ENCODE data around the gene PPP2R2D. TPM values are rescaled to one million over a fixed set of nuclear protein-coding genes. Genes with fewer than 3 reads are reported as not detected.
A peak's percentile ranks its signal among the peaks of the same experiment; 100 is the strongest.

PPP2R2D gene
- total RNA-seq, 1 experiment from 2014 or later: 15.8 TPM

- peak; percentile 7 for DNase-seq (ENCODE audit: low read depth)
Observed at GRCh38 chr10:131928248-131929095, 27.7 kb downstream of the PPP2R2D start.

DNA sequence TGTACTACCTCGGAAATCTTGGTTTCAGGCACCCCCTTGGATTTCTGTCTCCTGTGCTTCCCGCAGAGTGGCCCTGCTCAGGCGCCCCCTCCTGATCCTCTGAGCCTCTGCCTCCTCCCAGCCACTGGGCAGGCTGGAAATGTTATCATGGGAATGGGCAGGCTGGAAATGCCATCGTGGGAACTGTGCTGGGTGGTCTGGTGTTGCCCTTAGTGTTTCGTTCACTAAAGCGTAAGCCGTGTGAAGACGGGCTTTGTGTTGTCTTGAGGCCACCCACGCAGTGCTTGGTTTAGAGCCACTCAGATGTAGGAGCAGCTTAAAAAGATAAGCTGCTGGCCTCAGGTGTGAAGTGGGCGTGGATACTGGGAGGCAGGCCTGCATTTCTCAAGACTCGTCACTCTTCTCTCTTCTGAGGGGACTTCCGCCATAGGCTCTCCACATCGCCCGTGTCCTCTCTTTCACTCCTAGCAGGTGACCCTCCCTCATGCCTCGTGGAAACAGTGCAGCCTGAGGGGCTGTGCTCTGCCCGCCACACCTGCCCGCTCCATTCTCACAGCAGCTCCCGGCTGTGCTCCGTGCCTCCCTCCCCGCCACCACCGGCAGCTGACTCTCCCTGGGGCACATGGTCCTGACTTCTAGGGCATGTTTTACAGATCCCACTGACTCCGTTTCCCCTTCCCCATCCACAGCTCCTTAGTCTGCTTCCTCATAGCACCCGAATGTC, 28.5 kb downstream of the PPP2R2D start:
- DNase-seq (ENCODE audit: low read depth): no peak

- no peak for DNase-seq (ENCODE audit: low read depth)
Observed at GRCh38 chr10:131930150-131930549, 29.3 kb downstream of the PPP2R2D start.

DNA sequence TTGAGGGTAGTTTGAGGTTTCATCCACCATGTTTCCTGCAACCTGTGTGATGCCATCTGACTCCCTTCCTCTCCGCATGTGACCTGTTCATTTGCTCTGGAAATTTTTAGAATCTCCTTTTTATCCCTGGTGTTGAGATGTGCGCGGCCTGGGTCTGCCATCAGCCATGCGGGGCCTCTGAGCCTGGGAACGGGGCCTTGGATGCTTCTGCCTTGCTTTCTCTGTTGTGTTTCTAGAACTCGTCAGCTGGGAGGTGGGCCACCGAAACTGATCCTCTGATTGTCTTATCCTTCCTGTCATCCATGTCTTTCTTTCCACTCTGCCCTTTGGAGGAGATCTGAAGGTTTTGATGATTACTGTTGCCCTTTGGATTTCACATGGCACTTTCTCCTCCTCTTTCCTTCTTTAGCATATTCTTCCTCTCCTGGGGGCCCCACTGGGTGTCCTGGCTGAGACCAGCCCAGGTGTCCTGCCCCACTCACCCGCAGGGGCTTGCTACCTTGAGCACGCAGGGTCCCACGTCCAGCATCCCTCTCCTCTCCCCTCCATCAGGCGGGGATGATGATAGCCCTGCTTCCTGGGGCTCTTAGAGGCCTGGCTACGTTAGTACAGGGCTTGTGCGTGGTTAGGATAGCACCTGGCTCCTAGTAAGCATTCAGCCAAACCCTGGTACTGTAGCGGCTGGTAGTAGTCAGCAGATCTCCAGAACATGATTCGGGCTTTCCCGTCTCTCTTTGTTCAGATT, 29.9 kb downstream of the PPP2R2D start:
- DNase-seq (ENCODE audit: low read depth): no peak

GRCh38 chr10:131931981-131932380, 31.2 kb downstream of the PPP2R2D start:
- no peak for DNase-seq (ENCODE audit: low read depth)

DNA sequence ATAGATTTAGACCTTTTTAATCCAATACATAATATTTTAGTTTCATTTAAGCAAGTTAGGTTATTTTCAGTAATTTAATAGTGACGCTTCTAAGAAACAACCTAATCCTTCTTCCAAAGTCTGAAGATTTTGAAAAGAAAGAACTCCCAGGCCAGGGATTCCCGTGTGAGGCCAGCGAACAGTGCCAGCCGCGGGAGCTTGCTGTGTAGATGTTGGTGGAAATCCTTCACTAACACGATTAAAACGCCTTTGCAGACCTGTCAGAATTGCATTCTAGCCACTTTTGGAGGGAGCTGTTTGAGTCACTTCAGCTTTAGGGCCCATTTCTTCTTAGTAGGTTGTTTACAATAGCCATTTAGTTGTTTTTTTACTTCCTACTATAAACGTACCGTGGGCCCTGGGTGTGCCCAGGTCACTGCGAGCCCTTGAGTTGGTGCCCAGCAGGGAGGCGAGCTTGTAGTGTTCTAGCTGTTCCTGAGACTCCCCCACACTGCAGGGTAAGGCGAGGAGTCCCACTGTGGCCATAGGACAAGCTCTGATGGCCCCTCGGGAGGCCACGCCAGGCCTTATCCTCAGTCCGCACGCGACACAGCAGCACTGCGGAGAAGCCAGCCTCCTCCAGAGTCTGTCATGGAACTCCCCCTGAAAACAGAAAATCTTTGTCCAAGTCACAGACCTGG, 32.3 kb downstream of the PPP2R2D start:
- DNase-seq (ENCODE audit: low read depth): no peak

GRCh38 chr10:131933696-131934086, 32.9 kb downstream of the PPP2R2D start:
- DNase-seq (ENCODE audit: low read depth): no peak

DNA sequence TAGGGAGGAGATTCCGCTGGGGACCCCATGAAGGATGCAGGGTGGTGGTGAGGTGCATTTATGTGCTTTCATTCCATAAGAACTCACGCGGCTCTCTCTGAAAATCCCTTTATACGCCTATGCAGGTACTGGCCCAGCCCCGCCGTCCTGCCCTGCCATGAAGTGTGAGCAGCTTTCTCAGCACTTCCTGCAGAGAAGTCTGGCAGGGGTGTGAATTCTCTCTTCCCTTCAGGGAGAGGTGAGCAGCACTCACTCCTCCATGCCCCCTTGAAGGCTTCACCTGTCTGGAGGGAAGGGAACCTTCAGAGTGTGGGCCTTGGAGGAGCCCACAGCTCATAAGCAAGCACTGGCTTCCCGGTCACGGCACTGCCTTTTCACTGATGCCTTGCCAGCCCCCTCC, 34.0 kb downstream of the PPP2R2D start:
- no peak for DNase-seq (ENCODE audit: low read depth)

GRCh38 chr10:131935260-131935659, 34.5 kb downstream of the PPP2R2D start:
- DNase-seq (ENCODE audit: low read depth): no peak

GRCh38 chr10:131936294-131936693, 35.5 kb downstream of the PPP2R2D start:
- DNase-seq (ENCODE audit: low read depth): no peak

- DNase-seq (ENCODE audit: low read depth): no peak
Observed at GRCh38 chr10:131936736-131937135, 35.9 kb downstream of the PPP2R2D start.

- no peak for DNase-seq (ENCODE audit: low read depth)
Observed at GRCh38 chr10:131937836-131938235, 37.0 kb downstream of the PPP2R2D start.

- no peak for DNase-seq (ENCODE audit: low read depth)
Observed at GRCh38 chr10:131938681-131939080, 37.9 kb downstream of the PPP2R2D start.

DNA sequence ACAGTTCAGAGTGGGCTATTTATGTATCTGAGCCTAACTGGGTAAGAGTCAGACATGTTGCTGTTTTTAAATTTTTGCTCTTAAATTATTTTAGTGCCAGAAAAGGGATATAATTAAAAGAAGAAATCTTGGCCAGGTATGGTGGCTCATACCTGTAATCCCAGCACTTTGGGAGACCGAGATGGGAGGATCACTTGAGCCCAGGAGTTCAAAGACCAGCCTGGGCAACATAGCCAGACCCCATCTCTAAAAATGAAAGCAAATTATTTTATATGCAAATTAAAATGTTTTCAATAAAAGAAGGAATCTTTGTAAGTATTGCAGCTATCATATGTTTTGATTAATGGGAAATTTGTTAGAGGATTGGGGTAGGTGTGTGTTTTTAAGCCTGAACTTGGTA, 41.6 kb downstream of the PPP2R2D start:
- no peak for DNase-seq (ENCODE audit: low read depth)

DNA sequence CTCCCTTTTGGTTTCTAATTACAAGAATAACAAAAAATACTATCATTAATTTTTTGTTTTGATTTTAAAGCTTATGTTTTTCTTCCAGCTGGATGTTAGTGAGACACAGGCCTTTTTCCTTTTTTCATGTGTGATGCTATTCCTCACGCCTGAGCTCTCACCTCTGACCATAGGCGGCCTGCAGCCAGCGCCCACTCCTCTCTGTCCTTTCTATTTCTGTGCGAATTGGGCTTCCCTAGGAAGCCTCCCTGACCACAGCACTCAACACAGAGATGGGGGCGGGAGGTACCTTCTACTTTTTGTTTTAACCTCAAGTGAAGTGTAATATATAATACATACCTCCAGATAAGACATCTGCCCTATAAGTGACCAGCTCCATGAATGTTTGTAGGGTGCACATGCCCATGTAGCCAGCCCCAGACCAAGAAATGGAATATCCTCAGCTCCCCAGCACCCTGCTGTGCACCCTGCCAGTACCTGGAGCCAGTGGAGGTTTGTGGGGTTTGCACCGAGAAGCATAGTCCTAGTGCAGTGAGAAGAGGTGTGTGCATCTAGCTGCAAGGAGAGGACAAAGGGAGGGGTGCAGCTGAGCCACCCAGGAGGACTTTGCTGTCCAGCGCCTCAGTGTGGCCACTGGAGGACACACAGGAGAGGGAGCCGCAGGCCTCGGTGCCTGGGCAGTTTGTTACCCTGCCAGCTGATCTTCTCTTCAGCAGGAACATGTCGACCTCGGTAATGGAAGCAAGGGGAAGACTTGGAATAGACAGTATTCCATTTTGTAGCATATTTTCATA, 42.4 kb downstream of the PPP2R2D start:
- DNase-seq (ENCODE audit: low read depth): peak; percentile 11

DNA sequence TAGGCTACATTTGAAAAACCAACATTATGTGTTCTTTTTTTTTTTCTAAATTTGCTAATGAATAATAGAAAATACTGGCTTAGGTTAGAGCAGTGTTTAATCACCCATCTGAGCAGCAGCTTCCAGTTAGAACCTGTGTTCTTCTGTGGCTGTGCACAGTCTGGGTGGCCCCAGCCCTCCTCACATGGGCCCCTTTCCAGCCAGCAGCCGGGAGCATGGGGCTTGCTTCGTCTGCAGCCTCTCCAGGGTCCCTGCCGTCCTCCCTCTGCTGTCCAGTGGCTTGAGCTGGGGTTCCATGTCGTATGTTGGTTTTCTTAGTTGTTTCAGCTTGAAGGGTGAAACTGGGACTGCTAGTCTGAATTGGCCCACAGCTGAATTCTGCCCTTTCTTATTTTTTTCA, 43.6 kb downstream of the PPP2R2D start:
- DNase-seq (ENCODE audit: low read depth): no peak

GRCh38 chr10:131944976-131945695, 44.3 kb downstream of the PPP2R2D start:
- no peak for DNase-seq (ENCODE audit: low read depth)

DNA sequence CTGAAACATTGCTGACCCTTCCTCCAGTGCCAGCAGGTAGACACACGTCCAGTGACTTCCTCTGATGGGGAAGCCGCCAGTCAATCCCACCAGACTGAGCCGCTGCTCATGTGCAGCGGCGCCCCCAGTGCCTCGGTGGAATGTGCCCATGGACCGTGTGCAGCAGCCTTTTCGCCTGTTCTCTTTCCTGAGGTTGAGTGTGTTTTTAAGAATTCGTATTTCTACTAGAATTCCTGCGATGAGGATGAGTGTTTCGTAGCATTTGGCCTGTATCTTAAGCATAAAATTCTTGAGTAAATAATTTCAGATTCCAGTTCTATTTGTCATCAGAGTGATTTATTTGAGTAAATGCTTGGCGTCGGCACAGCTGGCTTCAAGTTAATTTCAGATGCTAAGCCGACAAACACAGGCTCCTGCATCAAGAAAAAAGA, 45.5 kb downstream of the PPP2R2D start:
- DNase-seq (ENCODE audit: low read depth): no peak

DNA sequence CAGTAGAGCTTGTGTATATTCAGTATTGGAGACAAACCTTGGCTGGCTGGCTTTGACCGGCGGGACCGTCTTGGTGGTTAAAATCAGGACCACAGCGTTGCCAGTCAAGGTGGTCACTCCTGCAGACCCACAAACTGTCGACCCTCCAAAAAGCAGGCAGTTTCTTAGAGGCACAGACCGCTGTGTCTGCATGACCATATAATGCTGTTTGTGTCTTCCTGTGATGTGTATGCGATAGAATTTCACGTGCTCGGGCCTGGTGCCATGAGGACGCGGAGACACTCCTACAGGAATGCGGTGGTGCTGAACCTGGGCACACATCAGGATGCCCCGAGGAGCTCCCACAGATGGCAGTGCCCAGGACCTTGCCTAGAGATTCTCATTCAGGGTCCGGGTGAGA, 46.1 kb downstream of the PPP2R2D start:
- no peak for DNase-seq (ENCODE audit: low read depth)

DNA sequence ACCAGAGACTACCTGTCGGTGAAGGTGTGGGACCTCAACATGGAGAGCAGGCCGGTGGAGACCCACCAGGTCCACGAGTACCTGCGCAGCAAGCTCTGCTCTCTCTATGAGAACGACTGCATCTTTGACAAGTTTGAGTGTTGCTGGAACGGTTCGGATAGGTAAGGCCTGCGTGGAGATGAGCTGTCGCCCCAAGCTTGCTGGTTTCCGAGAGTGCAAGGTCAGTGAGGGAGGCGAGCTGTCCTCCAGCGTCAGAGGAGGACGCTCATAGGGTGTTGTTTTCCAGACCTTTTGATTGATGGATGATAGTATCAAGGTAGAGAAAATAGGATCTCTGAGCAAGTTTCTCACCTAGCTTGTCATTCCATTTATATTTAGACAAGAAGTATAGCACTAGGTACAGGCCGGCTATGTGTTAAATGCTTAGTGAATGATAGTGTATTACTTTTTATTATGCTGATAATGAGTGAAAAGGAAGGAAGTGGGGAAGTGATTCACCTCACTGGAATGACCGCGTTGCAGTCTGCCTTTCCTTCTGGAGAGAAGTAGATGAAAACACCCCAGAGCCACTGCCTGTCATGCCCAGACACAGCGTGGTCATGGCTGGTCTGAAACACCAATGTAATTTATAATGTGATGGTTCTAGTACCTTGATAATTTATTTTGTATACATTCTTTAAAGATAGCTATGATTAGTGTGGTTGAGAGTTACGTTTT, 47.0 kb downstream of the PPP2R2D start:
- DNase-seq (ENCODE audit: low read depth): peak; percentile 74

Measured in Daoy (cell line).